GM21786 (cell line): ENCODE results near the gene TMA7.

Source experiments
- ATAC-seq: cut with Tn5 transposase; IDR thresholded peaks from one replicate; pipeline ENCODE4 v1.9.1; 2021; ENCODE audit not compliant: unreplicated experiment

The TMA7 gene

GRCh38 chr3:48422681-48423080 is 17.4 kb upstream of the TMA7 start:
- no peak for ATAC-seq

GRCh38 chr3:48423241-48423882 is 16.7 kb upstream of the TMA7 start:
- no peak for ATAC-seq

GRCh38 chr3:48423883-48424695 is 16.0 kb upstream of the TMA7 start:
- no peak for ATAC-seq

GRCh38 chr3:48425281-48425812 is 14.7 kb upstream of the TMA7 start:
- no peak for ATAC-seq

GRCh38 chr3:48426401-48426909 is 13.6 kb upstream of the TMA7 start:
- no peak for ATAC-seq

GRCh38 chr3:48426944-48427629 is 13.0 kb upstream of the TMA7 start:
- ATAC-seq = no peak

- no peak for ATAC-seq
Measured at GRCh38 chr3:48427630-48427962, 12.5 kb upstream of the TMA7 start.

GRCh38 chr3:48428088-48428571 is 11.9 kb upstream of the TMA7 start:
- ATAC-seq = no peak

- no peak for ATAC-seq
Measured at GRCh38 chr3:48428572-48429316, 11.3 kb upstream of the TMA7 start.

- ATAC-seq = no peak
Measured at GRCh38 chr3:48429317-48429959, 10.6 kb upstream of the TMA7 start.

- no peak for ATAC-seq
Measured at GRCh38 chr3:48429960-48430707, 9.9 kb upstream of the TMA7 start, which contains the start of gene PLXNB1. PLXNB1 (minus strand) TSS chr3:48430086; CDS start chr3:48424611, 5,475 bp downstream.

GRCh38 chr3:48430708-48431101 is 9.4 kb upstream of the TMA7 start:
- no peak for ATAC-seq

- ATAC-seq = no peak
Measured at GRCh38 chr3:48431224-48432029, 8.6 kb upstream of the TMA7 start.

GRCh38 chr3:48432411-48433371 is 7.4 kb upstream of the TMA7 start:
- no peak for ATAC-seq

- ATAC-seq = no peak
Measured at GRCh38 chr3:48433472-48434118, 6.5 kb upstream of the TMA7 start.

GRCh38 chr3:48434591-48435222 is 5.3 kb upstream of the TMA7 start:
- ATAC-seq = no peak

GRCh38 chr3:48435223-48435595 is 4.8 kb upstream of the TMA7 start:
- ATAC-seq = no peak
